Caco-2 (cell line): ENCODE results near the gene DLG2. TPM values are rescaled to one million over a fixed set of nuclear protein-coding genes. Genes with fewer than 3 reads are reported as not detected.

Experiments used
- BruUV-seq: library from RNA; stranded (reverse); fragments of 400-500 nt; replicated peaks from 2 replicates; lab custom pipeline; 2021; lab: Mats Ljungman, UMichigan
- CTCF ChIA-PET: fragments of 300-600 bp; sonication (Branson Sonifier 250); formaldehyde crosslinking; loops from one replicate; lab custom pipeline; 2022; ENCODE audit warnings: antibody characterized with exemption; lab: Charles Lee
- POLR2A ChIA-PET: fragments of 300-600 bp; sonication (Branson Sonifier 250); formaldehyde crosslinking; loops from one replicate; lab custom pipeline; 2022; ENCODE audit warnings: antibody characterized with exemption; lab: Charles Lee
- DNase-seq, 2 experiments: peaks; one replicate each; pipeline versions ENCODE4 v3.0.0 to v3.0.0-alpha.2; 2020 to 2022
- H3K27me3 ChIP-seq: replicated peaks from 2 replicates; pipeline ENCODE4 v1.6.0; 2011; ENCODE audit warnings: low read length; ENCODE audit not compliant: control insufficient read depth, insufficient read depth
- H3K36me3 ChIP-seq: 2 replicates; pipeline ENCODE4 v1.5.1; 2011; ENCODE audit warnings: low read length; ENCODE audit not compliant: control insufficient read depth, insufficient read depth
- H3K4me1 ChIP-seq: fragments of 250-450 bp; sonication (Bioruptor Pico); 2 replicates; pipeline ENCODE4 v1.5.1; 2020; ENCODE audit warnings: mild to moderate bottlenecking
- H3K4me3 ChIP-seq: 2 replicates; pipeline ENCODE4 v1.5.1; 2011; ENCODE audit warnings: low read depth, mild to moderate bottlenecking, control low read depth, low read length
- H3K9me3 ChIP-seq: fragments of 250-450 bp; sonication (Bioruptor Pico); 2 replicates; pipeline ENCODE4 v1.5.1; 2020; ENCODE audit warnings: mild to moderate bottlenecking, moderate library complexity
- H3K27ac Mint-ChIP-seq: one replicate; pipeline ENCODE4 v1.8.0; 2022; ENCODE audit warnings: mixed read lengths; ENCODE audit not compliant: unreplicated experiment
- H3K27me3 Mint-ChIP-seq: one replicate; pipeline ENCODE4 v1.8.0; 2022; ENCODE audit warnings: mixed read lengths; ENCODE audit not compliant: insufficient read depth, unreplicated experiment
- H3K36me3 Mint-ChIP-seq: one replicate; pipeline ENCODE4 v1.8.0; 2022; ENCODE audit warnings: mild to moderate bottlenecking, mixed read lengths; ENCODE audit not compliant: insufficient read depth, unreplicated experiment
- H3K4me1 Mint-ChIP-seq: one replicate; pipeline ENCODE4 v1.8.0; 2022; ENCODE audit warnings: low read depth, mixed read lengths; ENCODE audit not compliant: unreplicated experiment
- H3K4me3 Mint-ChIP-seq: one replicate; pipeline ENCODE4 v1.8.0; 2022; ENCODE audit warnings: mild to moderate bottlenecking, moderate library complexity, mixed read lengths; ENCODE audit not compliant: unreplicated experiment
- H3K9me3 Mint-ChIP-seq: one replicate; pipeline ENCODE4 v1.8.0; 2022; ENCODE audit warnings: mixed read lengths; ENCODE audit not compliant: unreplicated experiment
- intact Hi-C: fragments of 100-400 bp; cut with micrococcal nuclease; formaldehyde crosslinking; loops from one replicate; pipeline ENCODE4 v1.10.0; 2022; ENCODE audit not compliant: unreplicated experiment
- total RNA-seq: library from RNA; stranded (reverse); gene quantifications from 2 replicates; pipeline ENCODE4 v1.2.3, GENCODE V29; 2022
- TF ChIP-seq, protein P1 (sequence below), 2 experiments: fragments of 200-600 bp in 1 of 2; IDR thresholded peaks; 1 replicate in 1 of 2; 2 replicates in 1 of 2; pipeline versions ENCODE4 v1.5.1 to v1.8.0; 2011 to 2022; ENCODE audit warnings: antibody characterized with exemption in 1 of 2, control low read depth in 1 of 2, inconsistent platforms in 1 of 2, low read depth in 1 of 2, low read length in 1 of 2, mild to moderate bottlenecking in 1 of 2, moderate library complexity in 1 of 2; ENCODE audit not compliant: insufficient read depth in 1 of 2, severe bottlenecking in 1 of 2, unreplicated experiment in 1 of 2

Gene DLG2
- total RNA-seq, 1 experiment from 2014 or later = 21.6 TPM

DNA sequence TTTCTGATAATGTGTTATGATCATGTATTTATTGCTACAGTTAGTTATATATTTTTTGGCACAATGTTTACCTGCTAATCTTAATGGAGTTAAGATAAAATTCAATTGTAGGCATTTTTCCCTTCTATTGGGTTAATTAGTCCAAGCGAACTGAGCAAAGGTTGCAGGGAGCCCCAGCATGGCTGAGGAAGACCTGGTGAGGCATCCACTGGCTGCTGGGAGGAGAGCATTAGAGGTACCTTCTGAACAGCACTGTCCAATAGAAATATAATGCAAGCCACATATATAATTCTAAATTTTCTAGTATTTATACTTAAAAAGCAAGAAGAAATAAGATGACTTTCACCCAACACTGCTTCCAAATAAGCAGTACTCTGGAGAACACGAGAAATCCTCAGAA, 19.9 kb upstream of the DLG2 start:
- peak overlapping the region; percentile 87 for H3K27ac Mint-ChIP-seq
- peaks cover 36% of the 10 kb centered on the region for H3K4me1 Mint-ChIP-seq
- TF ChIP-seq, protein P1, sequence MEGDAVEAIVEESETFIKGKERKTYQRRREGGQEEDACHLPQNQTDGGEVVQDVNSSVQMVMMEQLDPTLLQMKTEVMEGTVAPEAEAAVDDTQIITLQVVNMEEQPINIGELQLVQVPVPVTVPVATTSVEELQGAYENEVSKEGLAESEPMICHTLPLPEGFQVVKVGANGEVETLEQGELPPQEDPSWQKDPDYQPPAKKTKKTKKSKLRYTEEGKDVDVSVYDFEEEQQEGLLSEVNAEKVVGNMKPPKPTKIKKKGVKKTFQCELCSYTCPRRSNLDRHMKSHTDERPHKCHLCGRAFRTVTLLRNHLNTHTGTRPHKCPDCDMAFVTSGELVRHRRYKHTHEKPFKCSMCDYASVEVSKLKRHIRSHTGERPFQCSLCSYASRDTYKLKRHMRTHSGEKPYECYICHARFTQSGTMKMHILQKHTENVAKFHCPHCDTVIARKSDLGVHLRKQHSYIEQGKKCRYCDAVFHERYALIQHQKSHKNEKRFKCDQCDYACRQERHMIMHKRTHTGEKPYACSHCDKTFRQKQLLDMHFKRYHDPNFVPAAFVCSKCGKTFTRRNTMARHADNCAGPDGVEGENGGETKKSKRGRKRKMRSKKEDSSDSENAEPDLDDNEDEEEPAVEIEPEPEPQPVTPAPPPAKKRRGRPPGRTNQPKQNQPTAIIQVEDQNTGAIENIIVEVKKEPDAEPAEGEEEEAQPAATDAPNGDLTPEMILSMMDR (IDR thresholded peaks at IDR 0.05; ENCODE audit: insufficient read depth in 1 of 2, low read depth in 1 of 2, low read length in 1 of 2, severe bottlenecking in 1 of 2, unreplicated experiment in 1 of 2) = no peak
- no peaks in the 10 kb centered on the region for H3K9me3 ChIP-seq
- H3K27me3 Mint-ChIP-seq = no peaks in the 10 kb centered on the region
- POLR2A ChIA-PET = interaction anchor here (0.8 to 3.2 kb wide), 9 partner anchors 9 to 141 kb away, joined by 3 to 38 read pairs (median 9); partner anchors contain the start of genes CCDC89, CREBZF, DLG2 and TMEM126B
- peak overlapping the region; percentile 49 for H3K4me3 ChIP-seq
- peak overlapping the region; percentile 81 for H3K4me3 Mint-ChIP-seq
- peaks cover 22% of the 10 kb centered on the region for H3K4me1 ChIP-seq
- no peak for DNase-seq
- no TSS peak for BruUV-seq
- H3K27me3 ChIP-seq = no peaks in the 10 kb centered on the region
- peaks cover 25% of the 10 kb centered on the region for H3K36me3 Mint-ChIP-seq
- no peaks in the 10 kb centered on the region for H3K9me3 Mint-ChIP-seq
- intact Hi-C loops = loop anchor here (1.0 kb wide), 2 partner anchors 19 to 52 kb away; partner anchors contain the start of gene TMEM126B
- CTCF ChIA-PET = interaction anchor here (0.7 to 1.8 kb wide), 6 partner anchors 12 to 546 kb away, joined by 3 to 11 read pairs (median 3); partner anchors contain the start of genes CREBZF and TMEM126B
- peaks cover 2% of the 10 kb centered on the region; the same call in 1 of the 2 replicates for H3K36me3 ChIP-seq

DNA sequence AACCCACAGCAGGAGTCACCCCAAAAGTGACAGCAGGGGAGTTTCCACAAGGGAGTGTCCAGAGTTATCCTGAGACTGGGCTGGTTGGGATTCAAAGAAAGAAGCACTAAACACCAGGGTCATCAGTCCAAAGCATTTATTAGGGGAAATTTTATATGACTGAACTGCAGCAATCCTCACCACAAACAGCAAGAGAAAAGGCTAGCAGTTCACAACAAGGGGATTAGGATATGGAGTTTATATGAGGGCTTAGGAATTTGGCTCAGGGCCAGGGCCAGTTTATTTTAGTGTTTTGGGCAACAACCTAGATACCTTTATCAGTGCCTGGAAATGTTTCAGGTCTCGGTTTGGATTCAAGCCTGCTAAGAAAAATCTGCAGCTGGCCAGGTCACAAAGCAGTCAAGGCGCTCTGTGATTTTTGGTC, 16.1 kb upstream of the DLG2 start:
- Histone ChIP-seq H3K4me3 (no peak overlapping the region), H3K9me3 (no peaks in the 10 kb centered on the region), H3K27me3 (no peaks in the 10 kb centered on the region), H3K4me1 (peaks cover 11% of the 10 kb centered on the region), H3K36me3 (no peaks in the 10 kb centered on the region)
- no TSS peak for BruUV-seq
- no peak overlapping the region for H3K4me3 Mint-ChIP-seq
- H3K4me1 Mint-ChIP-seq = peaks cover 24% of the 10 kb centered on the region
- POLR2A ChIA-PET = no interaction called here
- CTCF ChIA-PET = no interaction called here
- peaks cover 9% of the 10 kb centered on the region for H3K9me3 Mint-ChIP-seq
- intact Hi-C loops = no loop called here
- TF ChIP-seq, protein P1 (IDR thresholded peaks at IDR 0.05; ENCODE audit: insufficient read depth in 1 of 2, low read depth in 1 of 2, low read length in 1 of 2, severe bottlenecking in 1 of 2, unreplicated experiment in 1 of 2) = no peak
- DNase-seq = no peak
- peaks cover 23% of the 10 kb centered on the region for H3K36me3 Mint-ChIP-seq
- H3K27ac Mint-ChIP-seq = no peak overlapping the region
- no peaks in the 10 kb centered on the region for H3K27me3 Mint-ChIP-seq

DNA sequence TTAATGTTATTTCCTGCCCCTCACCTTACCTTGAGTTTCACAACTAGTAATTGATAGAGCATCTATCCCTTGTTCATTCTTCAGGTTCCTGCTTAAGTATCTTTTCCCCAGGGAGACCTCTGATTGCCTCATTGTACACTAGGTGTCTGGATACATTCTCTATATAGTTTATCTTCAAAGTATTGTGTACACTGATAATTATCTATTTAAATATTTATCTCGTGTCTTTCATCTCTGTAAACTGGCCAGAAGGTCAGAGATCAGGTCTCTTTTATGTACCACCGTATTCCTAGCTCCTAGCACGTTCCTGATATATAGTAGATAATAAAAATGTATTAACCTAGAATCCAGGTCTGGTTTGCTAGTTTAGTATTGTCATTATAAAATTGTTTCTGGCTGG, 7.6 kb upstream of the DLG2 start:
- Histone ChIP-seq H3K36me3 (no peaks in the 10 kb centered on the region; the same call in none of the 2 replicates), H3K9me3 (no peaks in the 10 kb centered on the region), H3K4me1 (peaks cover 38% of the 10 kb centered on the region), H3K4me3 (no peak overlapping the region), H3K27me3 (no peaks in the 10 kb centered on the region)
- ChIA-PET CTCF (interaction anchor here (1.0 kb wide), 1 partner anchor 13 kb away, joined by 3 read pairs; the partner anchor contains the start of gene TMEM126A), POLR2A (interaction anchor here (0.9 to 1.8 kb wide), 3 partner anchors 13 to 18 kb away, joined by 3 to 18 read pairs (median 4); partner anchors contain the start of gene TMEM126A)
- Mint-ChIP-seq H3K9me3 (peaks cover 9% of the 10 kb centered on the region), H3K27ac (no peak overlapping the region), H3K4me1 (peaks cover 13% of the 10 kb centered on the region), H3K27me3 (no peaks in the 10 kb centered on the region), H3K36me3 (peaks cover 61% of the 10 kb centered on the region), H3K4me3 (no peak overlapping the region)
- TF ChIP-seq, protein P1 (IDR thresholded peaks at IDR 0.05; ENCODE audit: insufficient read depth in 1 of 2, low read depth in 1 of 2, low read length in 1 of 2, severe bottlenecking in 1 of 2, unreplicated experiment in 1 of 2) = no peak
- BruUV-seq = no TSS peak
- intact Hi-C loops = no loop called here
- DNase-seq = peak; percentile 52 to 55
